Liver (tissue), 9 donors: Measurements from ENCODE around the gene GRB14. TPM values are rescaled to one million over a fixed set of nuclear protein-coding genes. Genes with fewer than 3 reads are reported as not detected.

Source experiments
- DNase-seq: peaks from one replicate; pipeline ENCODE4 v3.0.0-alpha.2; 2017; ENCODE audit warnings: low spot score
- H3K27ac ChIP-seq, 2 donors: one replicate each; pipeline ENCODE4 v1.7.0; 2013; ENCODE audit warnings: inconsistent platforms in 2 of 2, low read length in 2 of 2, control low read depth in 1 of 2, low read depth in 1 of 2, mild to moderate bottlenecking in 1 of 2
- H3K27me3 ChIP-seq, 4 donors: one replicate each; pipeline versions ENCODE4 v1.6.1 to v1.7.0; 2013; ENCODE audit warnings: low read length in 3 of 4, inconsistent platforms in 1 of 4, mild to moderate bottlenecking in 1 of 4, moderate library complexity in 1 of 4; ENCODE audit not compliant: control insufficient read depth in 4 of 4, insufficient read depth in 4 of 4
- H3K36me3 ChIP-seq, 4 donors: one replicate each; pipeline versions ENCODE4 v1.6.1 to v1.7.0; 2013; ENCODE audit warnings: low read length in 3 of 4, mild to moderate bottlenecking in 3 of 4, low read depth in 1 of 4, moderate library complexity in 1 of 4; ENCODE audit not compliant: control insufficient read depth in 4 of 4, insufficient read depth in 3 of 4
- H3K4me1 ChIP-seq, 4 donors: one replicate each; pipeline versions ENCODE4 v1.6.1 to v1.7.0; 2013; ENCODE audit warnings: low read length in 3 of 4, mild to moderate bottlenecking in 3 of 4, moderate library complexity in 1 of 4; ENCODE audit not compliant: control insufficient read depth in 4 of 4, insufficient read depth in 4 of 4
- H3K4me3 ChIP-seq, 3 donors: one replicate each; pipeline versions ENCODE4 v1.6.1 to v1.7.0; 2013; ENCODE audit warnings: low read length in 3 of 3, control low read depth in 1 of 3, low read depth in 1 of 3, mild to moderate bottlenecking in 1 of 3
- H3K9ac ChIP-seq, 2 donors: one replicate each; pipeline ENCODE4 v1.7.0; 2013; ENCODE audit warnings: low read length in 2 of 2, mild to moderate bottlenecking in 2 of 2, moderate library complexity in 2 of 2, control low read depth in 1 of 2, low read depth in 1 of 2
- H3K9me3 ChIP-seq, 4 donors: one replicate each; pipeline versions ENCODE4 v1.6.1 to v1.7.0; 2013; ENCODE audit warnings: low read length in 3 of 4; ENCODE audit not compliant: control insufficient read depth in 4 of 4
- CTCF ChIP-seq: fragments of 150-350 bp; IDR thresholded peaks from 2 replicates; pipeline ENCODE4 v1.5.1; 2017; ENCODE audit warnings: improper control_type of control experiment, low read depth, low read length; ENCODE audit not compliant: missing input control
- EGR1 ChIP-seq, 2 donors: IDR thresholded peaks; 2 replicates each; pipeline ENCODE4 v1.6.1; 2016 to 2018; ENCODE audit warnings: antibody characterized with exemption in 2 of 2, low read depth in 2 of 2
- FOXA1 ChIP-seq: IDR thresholded peaks from 2 replicates; pipeline ENCODE4 v1.6.1; 2016; ENCODE audit warnings: antibody characterized with exemption
- FOXA2 ChIP-seq: IDR thresholded peaks from 2 replicates; pipeline ENCODE4 v1.6.1; 2016; ENCODE audit warnings: antibody characterized with exemption
- GABPA ChIP-seq, 2 donors: IDR thresholded peaks in 1 of 2; conservative IDR thresholded peaks in 1 of 2; 2 replicates each; pipeline ENCODE4 v1.6.1; 2016; ENCODE audit warnings: antibody characterized with exemption in 2 of 2, mild to moderate bottlenecking in 1 of 2, moderate library complexity in 1 of 2
- HNF4A ChIP-seq, 2 donors: conservative IDR thresholded peaks; 2 replicates each; pipeline ENCODE4 v1.6.1; 2016; ENCODE audit warnings: antibody characterized with exemption in 2 of 2, mild to moderate bottlenecking in 2 of 2
- RAD21 ChIP-seq, 2 donors: IDR thresholded peaks; 2 replicates each; pipeline ENCODE4 v1.6.1; 2016; ENCODE audit warnings: antibody characterized with exemption in 2 of 2, mild to moderate bottlenecking in 2 of 2
- REST ChIP-seq: IDR thresholded peaks from 2 replicates; pipeline ENCODE4 v1.6.1; 2016; ENCODE audit warnings: antibody characterized with exemption, mild to moderate bottlenecking
- RXRA ChIP-seq, 2 donors: IDR thresholded peaks; 2 replicates each; pipeline ENCODE4 v1.6.1; 2017 to 2018; ENCODE audit warnings: antibody characterized with exemption in 2 of 2, mild to moderate bottlenecking in 1 of 2
- SP1 ChIP-seq: IDR thresholded peaks from 2 replicates; pipeline ENCODE4 v1.6.1; 2018; ENCODE audit warnings: antibody characterized with exemption, mild to moderate bottlenecking
- TAF1 ChIP-seq: conservative IDR thresholded peaks from 2 replicates; pipeline ENCODE4 v1.6.1; 2016; ENCODE audit warnings: antibody characterized with exemption, mild to moderate bottlenecking
- YY1 ChIP-seq: IDR thresholded peaks from 2 replicates; pipeline ENCODE4 v1.6.1; 2016; ENCODE audit warnings: antibody characterized with exemption, mild to moderate bottlenecking
- ZBTB33 ChIP-seq: IDR thresholded peaks from 2 replicates; pipeline ENCODE4 v1.6.1; 2016; ENCODE audit warnings: antibody characterized with exemption
- WGBS: extraction: QIAGEN DNeasy Blood & Tissue Kit; methylation state at CpG from one replicate; pipeline ENCODE4 v1.1.7; 2013; 5-methylcytosine and 5-hydroxymethylcytosine counted together
- polyA plus RNA-seq, 2 donors: library from polyadenylated mRNA; stranded (reverse) in 1 of 2; unstranded in 1 of 2; fragments of 200-250 nt in 1 of 2; fragments of >200 nt in 1 of 2; fragmentation: Nextera tagmentation in 1 of 2; extraction: Ambion mirVana in 1 of 2; gene quantifications; one replicate each; pipeline versions ENCODE4 v1.2.1 to v1.2.3, GENCODE V29; 2013 to 2015
- total RNA-seq, 2 donors: library from RNA; depleted of rRNA; stranded (reverse); fragments of >200 nt; gene quantifications; one replicate each; pipeline ENCODE4 v1.2.3, GENCODE V29; 2014
- TF ChIP-seq, protein P1 (sequence below): IDR thresholded peaks from 2 replicates; pipeline ENCODE4 v1.6.1; 2016; ENCODE audit warnings: antibody characterized with exemption
- TF ChIP-seq, protein P2 (sequence below): IDR thresholded peaks from 2 replicates; pipeline ENCODE4 v1.6.1; 2016; ENCODE audit warnings: antibody characterized with exemption
- donor health status: healthy.
- donor health status: healthy.
- donor health status: healthy.
- donor health status: healthy.
- donor health status: healthy.

The GRB14 gene
- total and polyA plus RNA-seq, 4 donors, result 1.0 to 119 (median 33.0) TPM

GRCh38 chr2:164605295-164605694, 16.0 kb downstream of the GRB14 start:
- Histone ChIP-seq H3K36me3 (peaks cover 0 to 2% (median under 1%) of the 10 kb centered on the region in 4 donors), H3K4me3 (no peak overlapping the region), H3K4me1 (peaks cover 2 to 15% (median 7%) of the 10 kb centered on the region in 4 donors), H3K27ac (no peak overlapping the region), H3K9ac (no peak overlapping the region), H3K9me3 (no peaks in the 10 kb centered on the region), H3K27me3 (no peaks in the 10 kb centered on the region)
- WGBS, result 91% methylated on average over 2 of the region's 2 CpGs
- TF ChIP-seq, protein P1, sequence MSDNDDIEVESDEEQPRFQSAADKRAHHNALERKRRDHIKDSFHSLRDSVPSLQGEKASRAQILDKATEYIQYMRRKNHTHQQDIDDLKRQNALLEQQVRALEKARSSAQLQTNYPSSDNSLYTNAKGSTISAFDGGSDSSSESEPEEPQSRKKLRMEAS, result no peak
- no peak for DNase-seq

GRCh38 chr2:164600763-164601162, 20.5 kb downstream of the GRB14 start:
- 33% methylated on average over 1 of the region's 1 CpG for WGBS
- Histone ChIP-seq H3K4me1 (peaks cover 2 to 13% (median 9%) of the 10 kb centered on the region in 4 donors), H3K9ac (no peak overlapping the region), H3K27me3 (no peaks in the 10 kb centered on the region), H3K36me3 (peaks cover 0 to 2% (median under 1%) of the 10 kb centered on the region in 4 donors), H3K4me3 (no peak overlapping the region), H3K27ac (no peak overlapping the region), H3K9me3 (no peaks in the 10 kb centered on the region)
- DNase-seq, result no peak
- peak in 1 of 2 donors; percentile 11 for TF ChIP-seq RAD21 (IDR thresholded peaks at IDR 0.05)
- TF ChIP-seq, protein P1, result no peak
- peak; percentile 12 to 55 for TF ChIP-seq HNF4A (conservative IDR thresholded peaks at IDR 0.05)
- TF ChIP-seq EGR1 (IDR thresholded peaks at IDR 0.05; ENCODE audit: low read depth in 2 of 2), result no peak
- TF ChIP-seq RXRA (IDR thresholded peaks at IDR 0.05), result peak; percentile 30 to 52
- peak; percentile 30 for TF ChIP-seq SP1
- no peak for TF ChIP-seq GABPA (IDR thresholded peaks at IDR 0.05 in 1 of 2, conservative IDR thresholded peaks at IDR 0.05 in 1 of 2)
- TF ChIP-seq FOXA1, result no peak

DNA sequence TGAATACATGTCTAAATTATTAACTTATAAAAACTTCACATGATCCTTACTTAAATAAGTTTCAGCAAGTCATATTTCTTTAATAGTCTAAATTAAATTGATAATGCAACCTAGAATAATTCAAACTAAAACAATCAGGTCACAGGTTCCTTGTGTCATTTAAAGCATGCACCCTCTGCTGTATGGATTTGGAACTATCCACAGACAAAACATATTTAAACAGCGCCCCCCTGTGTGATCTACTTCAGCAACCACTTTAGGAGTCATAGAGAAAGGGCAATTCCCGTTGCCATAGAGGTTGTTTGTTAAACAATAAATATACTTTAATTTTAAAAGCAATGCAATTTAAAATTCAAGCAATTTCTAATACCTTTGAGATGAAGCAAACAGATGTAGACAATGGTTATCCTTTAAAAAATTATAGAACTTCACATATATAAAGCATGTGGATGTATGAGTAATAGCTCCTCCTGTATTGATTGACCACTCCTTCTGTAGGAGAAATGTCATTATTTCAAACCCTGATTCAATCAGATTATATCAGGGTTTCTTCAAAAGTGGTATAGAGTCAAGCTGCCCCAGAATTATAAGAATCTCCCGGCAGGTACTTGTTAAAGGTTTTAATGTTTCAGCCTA, 21.2 kb downstream of the GRB14 start:
- peaks cover 2 to 16% (median 9%) of the 10 kb centered on the region in 4 donors for H3K4me1 ChIP-seq
- no peaks in the 10 kb centered on the region for H3K9me3 ChIP-seq
- H3K27me3 ChIP-seq, result no peaks in the 10 kb centered on the region
- no peak overlapping the region for H3K27ac ChIP-seq
- H3K36me3 ChIP-seq, result peaks cover 0 to 2% (median under 1%) of the 10 kb centered on the region in 4 donors
- TF ChIP-seq SP1, result peak; percentile 15
- TF ChIP-seq, protein P1, result no peak
- no peak for TF ChIP-seq HNF4A (conservative IDR thresholded peaks at IDR 0.05)
- TF ChIP-seq, protein P2, sequence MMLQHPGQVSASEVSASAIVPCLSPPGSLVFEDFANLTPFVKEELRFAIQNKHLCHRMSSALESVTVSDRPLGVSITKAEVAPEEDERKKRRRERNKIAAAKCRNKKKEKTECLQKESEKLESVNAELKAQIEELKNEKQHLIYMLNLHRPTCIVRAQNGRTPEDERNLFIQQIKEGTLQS, result peak; percentile 34
- peak in 1 of 2 donors; percentile 24 for TF ChIP-seq RXRA (IDR thresholded peaks at IDR 0.05)
- peak; percentile 94 for TF ChIP-seq CTCF
- no peak for TF ChIP-seq YY1
- no peak for TF ChIP-seq REST
- no peak for TF ChIP-seq FOXA2
- no peak for TF ChIP-seq ZBTB33
- peak; percentile 90 to 92 for TF ChIP-seq RAD21 (IDR thresholded peaks at IDR 0.05)
- TF ChIP-seq TAF1, result no peak
- H3K9ac ChIP-seq, result no peak overlapping the region
- no peak for DNase-seq
- WGBS, result 39% methylated on average over 3 of the region's 3 CpGs
- H3K4me3 ChIP-seq, result no peak overlapping the region
